Stimulated activated CD4-positive, alpha-beta T cell treated with anti-CD3 and anti-CD28 coated beads, Interleukin-15, amount 100 ng/mL, for 24 hours (primary cell): ENCODE results near the gene FCN3.

ENCODE experiments used
- DNase-seq: peaks from one replicate; pipeline ENCODE4 v3.0.0-alpha.2; 2020

The FCN3 gene

DNA sequence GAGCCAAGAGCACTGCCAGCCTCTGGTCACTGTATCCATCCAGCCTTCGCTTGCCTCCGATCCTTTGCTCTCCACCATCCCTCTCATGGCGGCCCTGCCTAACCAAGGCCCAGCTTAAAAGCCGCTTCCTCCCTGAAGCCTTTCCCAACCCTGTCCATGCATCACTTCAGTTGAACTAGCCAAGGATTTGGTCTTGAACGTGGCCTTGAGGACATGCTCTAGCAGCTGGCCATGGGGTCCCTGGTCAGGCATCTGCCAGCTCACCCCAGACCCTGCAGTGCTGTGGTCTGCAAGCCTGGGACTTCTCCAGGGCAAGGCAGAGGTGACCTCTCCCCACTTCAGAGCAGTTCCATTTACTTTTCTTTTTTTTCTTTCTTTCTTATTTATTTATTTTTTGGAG, 37.9 kb downstream of the FCN3 start:
- no peak for DNase-seq

GRCh38 chr1:27335506-27336422, 38.9 kb downstream of the FCN3 start:
- no peak for DNase-seq

DNA sequence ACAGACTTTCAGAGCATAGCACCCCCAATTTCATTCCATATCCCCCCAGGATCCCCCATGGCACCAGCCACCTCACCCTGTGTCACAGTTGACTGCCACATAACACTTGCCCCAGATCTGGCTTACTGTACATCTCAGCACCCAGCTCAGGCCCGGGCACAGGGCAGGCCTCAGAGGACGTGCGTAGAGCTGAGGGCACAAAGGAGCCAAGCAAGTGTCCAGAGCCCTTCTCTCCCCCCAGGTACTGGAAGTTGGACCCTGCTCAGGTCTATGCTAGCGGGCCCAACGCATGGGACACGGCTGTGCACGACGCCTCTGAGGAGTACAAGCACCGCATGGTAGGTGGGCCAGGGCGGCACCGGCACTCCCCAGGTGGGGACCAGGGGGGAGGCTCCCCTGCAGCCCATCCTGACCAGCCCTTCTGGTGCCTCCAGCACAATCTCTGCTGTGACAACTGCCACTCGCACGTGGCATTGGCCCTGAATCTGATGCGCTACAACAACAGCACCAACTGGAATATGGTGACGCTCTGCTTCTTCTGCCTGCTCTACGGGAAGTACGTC, 40.8 kb downstream of the FCN3 start:
- no peak for DNase-seq

GRCh38 chr1:27332536-27333281, 41.9 kb downstream of the FCN3 start:
- peak; percentile 65 for DNase-seq

DNA sequence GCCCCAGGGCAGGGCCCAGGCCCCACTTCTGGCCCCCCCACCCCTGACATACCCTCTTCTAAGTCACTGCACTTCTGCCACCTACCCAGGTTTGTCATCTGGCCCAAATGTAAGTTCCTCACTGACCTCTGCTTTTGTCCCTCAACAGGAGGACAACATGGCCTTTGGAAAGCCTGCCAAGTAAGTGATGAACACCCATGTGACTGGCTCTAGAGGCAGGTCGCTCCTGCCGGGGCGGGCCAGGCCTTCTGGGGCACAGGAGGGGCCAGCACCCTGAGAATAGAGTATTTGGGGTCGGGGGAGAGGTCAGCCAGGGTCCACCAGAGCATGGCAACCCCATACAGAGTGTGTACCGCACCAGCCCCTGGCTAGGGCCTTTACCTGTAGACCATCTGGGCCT, 42.7 kb downstream of the FCN3 start:
- no peak for DNase-seq

DNA sequence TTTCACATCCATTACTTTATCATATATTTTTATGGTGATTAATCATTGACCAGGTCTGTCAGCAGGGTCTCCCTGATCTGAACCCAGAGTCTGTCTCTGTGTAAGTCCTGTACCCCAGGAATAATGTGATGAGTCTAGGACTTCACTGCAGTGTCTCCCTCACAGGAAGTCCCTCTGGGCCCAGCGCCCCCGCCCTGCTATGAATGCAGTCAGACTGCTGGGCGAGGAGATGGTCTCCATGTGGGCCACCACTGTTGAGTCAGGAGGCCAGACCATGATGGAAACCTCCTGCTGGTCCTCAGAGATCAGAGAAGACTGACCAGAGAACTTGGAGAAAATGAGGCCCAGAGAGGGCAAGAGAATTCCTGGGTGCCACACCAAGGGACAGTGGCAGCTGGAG, 43.2 kb downstream of the FCN3 start:
- DNase-seq, result no peak

DNA sequence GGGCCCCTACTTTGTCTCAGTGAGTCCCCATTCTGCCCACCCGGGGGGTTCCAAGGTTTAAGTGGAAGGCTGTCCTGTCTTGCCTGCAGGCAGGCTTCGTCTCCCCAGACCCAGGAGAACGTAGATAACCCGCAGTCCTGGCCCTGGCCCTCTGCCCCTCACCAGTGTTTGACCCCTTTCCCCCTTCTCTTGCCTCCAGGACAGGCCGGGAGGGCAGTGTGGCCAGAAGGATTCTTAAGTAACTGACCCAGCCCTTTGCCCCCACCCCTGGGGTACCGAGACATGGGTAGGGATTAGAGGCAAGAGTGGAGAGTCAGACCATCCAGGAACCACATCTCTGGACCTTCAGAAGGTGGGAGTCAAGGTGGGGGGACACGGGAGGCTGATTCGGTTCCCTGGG, 43.8 kb downstream of the FCN3 start:
- DNase-seq, result no peak

DNA sequence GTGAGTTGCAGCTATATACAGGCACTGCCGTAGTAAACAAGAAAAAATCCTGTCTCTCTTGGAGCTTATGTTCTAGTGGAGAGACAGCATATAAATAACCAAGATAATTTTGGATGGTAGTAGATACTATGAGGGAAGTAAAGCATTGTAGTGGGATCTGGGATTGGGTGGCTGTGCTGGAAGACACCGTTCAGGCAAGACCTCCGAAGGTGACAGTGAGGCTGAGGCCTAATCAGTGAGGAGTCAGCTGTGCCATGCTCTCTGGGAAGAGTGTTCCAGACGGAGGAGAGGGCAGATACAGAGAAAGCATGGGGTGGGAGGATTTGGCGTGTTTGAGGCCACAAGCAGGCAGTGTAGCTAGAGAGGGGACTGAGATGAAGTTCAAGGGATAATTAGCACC, 46.7 kb downstream of the FCN3 start:
- no peak for DNase-seq

GRCh38 chr1:27325286-27325685, 49.3 kb downstream of the FCN3 start:
- DNase-seq, result no peak

DNA sequence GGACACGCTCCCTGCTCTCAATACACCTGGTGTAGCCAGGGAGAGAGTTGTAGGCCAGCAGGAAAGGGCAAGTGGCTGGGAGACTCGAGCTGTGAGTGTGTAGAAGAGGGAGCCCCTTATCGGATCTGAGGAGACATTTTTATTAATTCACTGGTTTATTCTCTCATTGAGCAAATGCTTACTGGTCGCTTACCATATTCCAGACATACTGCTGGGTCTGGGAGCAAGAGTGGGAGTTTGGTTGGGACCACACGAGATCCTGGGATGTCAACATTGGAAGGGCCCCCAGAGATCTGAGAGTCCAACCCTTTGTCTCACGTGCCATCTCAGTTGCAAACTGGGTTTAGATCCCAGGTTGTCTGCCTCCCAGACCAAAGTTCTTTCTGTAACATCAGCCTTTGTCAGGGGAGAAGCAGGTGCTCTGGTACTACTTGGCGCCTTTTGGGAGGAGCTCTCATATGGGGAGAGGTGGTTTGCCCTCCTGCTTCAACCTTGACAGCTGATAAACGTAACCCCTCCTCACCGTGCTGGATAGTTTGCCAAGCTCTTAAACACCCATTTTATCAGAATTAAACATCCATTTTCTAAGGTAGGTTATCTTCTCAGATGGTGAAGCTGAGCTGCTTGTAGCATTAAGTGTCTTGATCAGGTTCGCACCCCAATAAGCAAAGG, 51.9 kb downstream of the FCN3 start:
- no peak for DNase-seq

DNA sequence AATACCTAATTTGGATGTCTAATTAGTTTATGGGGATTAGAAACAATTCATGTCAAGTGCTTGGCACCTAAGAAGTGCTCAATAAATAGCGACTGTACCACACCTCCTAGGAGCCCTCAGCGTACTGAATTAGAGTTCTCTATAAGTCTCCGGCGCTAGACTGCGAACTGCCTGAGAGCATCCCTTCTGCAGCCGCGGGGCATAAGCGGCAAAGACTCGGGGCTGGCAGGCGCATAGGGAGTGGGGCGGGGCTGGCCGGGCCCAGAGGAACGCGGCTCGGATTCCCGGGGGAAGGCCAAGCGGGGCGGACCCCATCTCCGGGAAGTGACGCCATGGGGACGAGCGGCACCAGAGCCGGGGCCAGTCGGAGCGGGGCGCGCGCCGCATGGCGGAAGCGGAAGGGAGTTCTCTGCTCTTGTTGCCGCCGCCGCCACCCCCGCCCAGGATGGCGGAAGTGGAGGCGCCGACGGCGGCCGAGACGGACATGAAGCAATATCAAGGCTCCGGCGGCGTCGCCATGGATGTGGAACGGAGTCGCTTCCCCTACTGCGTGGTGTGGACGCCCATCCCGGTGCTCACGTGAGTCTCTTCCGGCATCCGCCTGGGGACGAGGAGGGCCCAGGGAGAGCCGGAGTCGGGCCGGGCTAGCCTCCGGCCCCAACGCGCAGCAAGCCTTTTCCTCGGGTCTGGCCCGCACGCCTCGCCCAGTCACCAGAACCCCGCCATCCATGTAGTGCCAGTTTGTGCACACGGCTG, 52.6 kb downstream of the FCN3 start, which contains the start of gene TMEM222:
Gene TMEM222, plus strand, starts transcription at position 351 of the 756 bp plus-strand sequence. Its CDS starts 35 bp downstream, at position 386.
- DNase-seq, result peak; percentile 98
